Fibroblast of skin of right quadriceps (primary cell): ENCODE data around the gene KIF21B.

ENCODE experiments used
- DNase-seq: peaks from one replicate; pipeline ENCODE4 v3.0.0-alpha.2; 2013

The KIF21B gene

GRCh38 chr1:200991097-200991614, 32.4 kb downstream of the KIF21B start:
- DNase-seq, result no peak

- no peak for DNase-seq
Measured at GRCh38 chr1:200990114-200990513, 33.4 kb downstream of the KIF21B start.

GRCh38 chr1:200989337-200989736, 34.2 kb downstream of the KIF21B start:
- DNase-seq, result no peak

GRCh38 chr1:200988693-200989092, 34.8 kb downstream of the KIF21B start:
- DNase-seq, result no peak

GRCh38 chr1:200985481-200985880, 38.0 kb downstream of the KIF21B start:
- no peak for DNase-seq

- DNase-seq, result no peak
Measured at GRCh38 chr1:200983035-200983561, 40.4 kb downstream of the KIF21B start.

- peak; percentile 57 for DNase-seq
Measured at GRCh38 chr1:200982071-200982945, 41.2 kb downstream of the KIF21B start.

GRCh38 chr1:200981278-200981677, 42.2 kb downstream of the KIF21B start:
- DNase-seq, result no peak

- DNase-seq, result no peak
Measured at GRCh38 chr1:200980873-200981272, 42.6 kb downstream of the KIF21B start.

- no peak for DNase-seq
Measured at GRCh38 chr1:200980452-200980772, 43.1 kb downstream of the KIF21B start.

- peak; percentile 14 for DNase-seq
Measured at GRCh38 chr1:200979574-200980451, 43.7 kb downstream of the KIF21B start.

GRCh38 chr1:200977071-200977754, 46.3 kb downstream of the KIF21B start:
- no peak for DNase-seq

- no peak for DNase-seq
Measured at GRCh38 chr1:200976634-200977033, 46.9 kb downstream of the KIF21B start.

- no peak for DNase-seq
Measured at GRCh38 chr1:200975458-200975857, 48.1 kb downstream of the KIF21B start.

- DNase-seq, result no peak
Measured at GRCh38 chr1:200974711-200975110, 48.8 kb downstream of the KIF21B start.

GRCh38 chr1:200973937-200974657, 49.4 kb downstream of the KIF21B start:
- no peak for DNase-seq

- no peak for DNase-seq
Measured at GRCh38 chr1:200972985-200973742, 50.4 kb downstream of the KIF21B start.

GRCh38 chr1:200971955-200972711, 51.4 kb downstream of the KIF21B start:
- peak; percentile 62 for DNase-seq

- no peak for DNase-seq
Measured at GRCh38 chr1:200971428-200971903, 52.0 kb downstream of the KIF21B start.

GRCh38 chr1:200970771-200971427, 52.6 kb downstream of the KIF21B start:
- DNase-seq, result no peak
